NCI-H1105 (cell line): Measurements from ENCODE around the gene RALGAPB.

Experiments used
- DNase-seq: peaks from one replicate; lab custom pipeline; 2025; lab: John Stamatoyannopoulos, UW

RALGAPB gene

DNA sequence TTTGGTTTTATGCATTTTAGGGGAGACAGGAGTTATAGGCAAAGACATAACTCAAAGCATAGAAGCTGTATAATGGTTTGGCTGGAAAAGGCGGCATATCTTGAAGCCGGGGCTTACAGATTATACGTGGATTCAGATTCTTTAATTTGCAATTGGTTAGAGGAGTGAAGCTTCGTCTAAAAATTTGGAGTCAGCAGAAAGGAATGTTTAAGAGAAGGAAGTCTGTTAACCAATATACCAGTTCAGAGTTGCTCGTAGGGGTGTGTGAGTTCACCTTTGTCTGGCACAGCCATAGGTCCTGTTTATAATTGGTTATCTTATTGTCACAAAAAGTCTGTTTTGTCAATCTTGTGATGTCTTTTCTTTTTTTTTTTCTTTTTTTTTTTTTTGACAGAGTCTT, 137.9 kb downstream of the RALGAPB start:
- no peak for DNase-seq

DNA sequence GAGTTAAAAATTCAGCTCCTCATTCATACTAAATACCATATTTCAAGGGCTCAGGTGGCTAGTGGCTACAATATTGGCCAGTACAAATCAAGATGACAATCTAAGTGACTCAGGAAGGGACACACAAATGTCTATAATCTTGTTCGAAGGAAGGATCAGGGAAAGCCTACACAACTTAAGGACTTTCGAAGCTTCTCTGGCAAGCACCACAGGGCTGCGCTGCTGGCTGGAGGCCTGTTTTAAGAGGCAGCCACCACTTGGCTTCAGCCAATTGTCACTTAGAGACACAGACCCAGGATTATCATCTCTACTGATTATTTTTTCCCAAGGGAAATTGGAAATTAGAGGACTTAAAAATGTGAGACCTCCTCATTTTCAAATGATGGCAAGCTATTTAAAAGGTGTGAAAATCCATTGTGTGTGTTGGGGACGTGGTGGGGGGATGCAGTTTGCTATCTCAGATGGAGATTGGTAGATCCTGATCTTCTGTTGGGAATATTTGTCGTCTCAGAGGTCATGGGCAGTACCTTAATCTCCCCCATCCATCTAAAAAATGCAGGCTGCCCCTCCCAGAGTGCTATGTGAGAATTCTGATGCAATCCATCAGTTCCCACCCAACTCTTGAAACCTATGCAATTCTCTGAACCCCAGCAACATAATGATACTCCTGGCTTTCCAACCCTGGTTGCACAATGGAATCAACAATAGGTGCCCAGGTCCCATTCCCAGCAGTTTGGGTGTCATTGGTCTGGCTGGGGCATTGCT, 140.3 kb downstream of the RALGAPB start:
- DNase-seq: no peak

DNA sequence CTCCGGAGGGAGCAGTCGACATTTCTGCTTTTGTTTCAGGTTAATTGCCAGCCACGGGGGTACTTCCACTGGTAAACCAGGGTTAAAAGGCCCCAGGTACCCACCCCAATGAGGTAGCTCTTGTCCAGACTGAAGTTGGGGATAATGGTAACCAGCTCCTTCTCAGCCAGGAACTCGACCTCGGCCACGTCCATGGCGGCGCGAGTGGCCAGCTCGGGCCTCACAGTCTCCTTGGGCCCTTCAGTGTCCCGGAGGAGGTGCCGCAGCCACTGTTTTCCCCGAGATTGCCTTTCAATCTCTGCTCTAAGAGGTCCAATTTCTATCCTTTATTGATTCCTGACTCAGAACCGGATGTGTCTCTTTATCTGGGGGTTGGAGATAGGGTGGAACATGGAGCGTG, 142.6 kb downstream of the RALGAPB start:
- no peak for DNase-seq

DNA sequence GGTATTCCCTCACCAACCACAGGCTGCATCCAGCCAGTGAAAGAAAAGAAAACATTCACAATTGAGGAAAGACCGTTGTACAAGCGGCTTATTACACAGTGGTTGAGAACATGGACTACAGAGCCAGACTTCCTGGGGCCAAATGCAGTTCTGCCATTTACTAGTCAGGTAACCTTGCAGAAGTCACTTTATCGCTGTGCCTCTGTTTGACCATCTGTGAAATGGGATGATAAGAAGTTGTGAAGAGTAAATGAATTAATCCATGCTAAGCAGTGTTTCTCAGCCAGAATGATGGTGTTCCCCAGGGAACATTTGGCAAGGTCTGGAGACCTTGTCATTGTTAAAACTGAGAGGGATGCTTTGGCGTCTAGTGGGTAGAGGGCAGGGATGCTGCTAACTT, 143.8 kb downstream of the RALGAPB start:
- DNase-seq: no peak

DNA sequence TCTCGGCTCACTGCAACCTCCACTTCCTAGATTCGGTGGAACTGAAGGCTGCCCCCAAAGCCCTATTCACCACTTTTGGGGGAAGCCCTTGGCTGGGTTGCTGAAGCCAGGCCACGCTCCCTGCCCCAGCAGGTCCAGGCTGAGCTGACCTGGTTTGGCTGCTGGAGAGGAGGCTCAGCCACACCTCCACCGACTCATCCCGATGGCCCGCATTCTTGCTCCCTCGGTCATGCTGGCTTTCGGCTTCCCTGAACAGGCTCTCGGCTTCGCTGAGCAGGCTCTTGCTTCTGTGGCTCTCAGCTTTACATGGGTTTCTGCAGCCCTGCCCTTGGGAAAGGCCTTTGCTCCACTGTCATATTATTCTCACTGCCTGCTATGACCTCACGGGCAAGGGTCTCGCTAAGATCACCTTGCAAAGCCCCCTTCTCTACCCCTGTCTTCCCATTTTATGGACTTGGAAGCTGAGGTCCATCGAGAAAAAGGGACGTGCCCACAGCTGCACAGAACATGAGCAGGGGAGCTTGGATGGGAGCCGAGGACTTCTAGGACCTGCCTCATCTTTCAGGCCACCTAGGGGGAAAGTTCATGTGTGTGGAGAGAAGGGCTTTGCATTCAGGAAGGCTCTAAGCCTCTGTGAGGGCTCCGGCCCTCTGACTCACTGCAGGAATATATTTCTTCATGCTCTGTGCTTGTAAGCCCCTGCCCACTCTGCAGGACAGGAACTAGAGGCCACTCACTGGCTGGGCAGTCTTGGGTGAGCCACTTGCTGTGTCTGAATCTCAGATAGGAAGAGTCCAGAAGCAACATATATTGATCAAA, 144.6 kb downstream of the RALGAPB start:
- no peak for DNase-seq

DNA sequence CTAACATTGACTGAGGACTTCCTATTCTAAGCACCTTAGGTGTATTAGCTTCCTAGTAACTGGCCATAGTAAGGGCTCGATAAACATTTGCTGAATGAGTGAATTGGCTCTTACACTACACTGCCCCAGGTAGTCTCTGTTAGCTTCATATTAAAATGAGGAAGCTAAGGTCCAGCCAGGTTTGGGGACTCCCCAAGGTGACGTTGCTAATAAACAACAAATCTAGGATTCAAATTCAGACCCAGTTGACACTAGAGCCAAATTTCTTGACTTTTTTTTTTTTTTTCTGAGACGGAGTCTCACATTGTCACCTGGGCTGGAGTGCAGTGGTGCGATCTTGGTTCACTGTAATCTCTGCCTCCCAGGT, 145.2 kb downstream of the RALGAPB start:
- DNase-seq: no peak

DNA sequence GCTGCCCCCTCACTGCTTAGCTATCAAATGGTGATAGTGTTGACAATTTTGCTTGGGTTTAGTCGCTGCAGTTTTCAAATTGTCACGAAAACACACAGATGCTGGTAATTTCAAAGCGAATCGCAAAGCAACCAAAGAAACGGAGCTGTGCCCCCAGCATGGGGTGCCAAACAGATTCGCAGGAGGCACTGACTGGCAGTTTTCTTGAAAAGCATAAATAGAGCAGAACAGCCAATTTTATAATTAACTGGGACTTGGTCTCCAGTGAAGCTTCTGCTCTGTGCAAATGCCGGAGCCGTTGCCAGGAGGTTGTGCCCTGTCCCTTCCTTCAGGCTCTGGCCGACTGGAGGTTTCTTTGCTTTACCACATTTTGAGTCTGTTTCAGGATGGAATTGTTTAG, 147.8 kb downstream of the RALGAPB start:
- DNase-seq: no peak

DNA sequence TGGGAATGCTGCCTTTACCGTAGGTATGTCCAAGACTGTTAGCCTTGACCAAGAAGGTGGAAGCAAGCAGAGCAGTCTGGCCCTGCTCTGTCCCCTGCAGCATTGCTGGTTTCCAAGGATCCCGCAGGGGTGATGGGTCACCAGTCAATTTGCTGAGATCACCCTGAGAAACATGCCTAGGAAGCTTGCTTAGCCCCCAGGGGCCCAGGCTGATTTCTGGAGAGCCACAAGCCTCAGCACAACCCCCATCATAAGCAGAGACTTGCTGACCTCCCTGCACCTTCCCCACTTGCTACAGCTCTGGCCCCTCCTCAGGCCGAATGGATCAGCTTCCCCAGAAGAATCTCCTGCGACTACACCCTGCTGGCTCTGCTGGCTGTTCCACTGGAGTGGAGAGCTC, 150.4 kb downstream of the RALGAPB start:
- DNase-seq: no peak

DNA sequence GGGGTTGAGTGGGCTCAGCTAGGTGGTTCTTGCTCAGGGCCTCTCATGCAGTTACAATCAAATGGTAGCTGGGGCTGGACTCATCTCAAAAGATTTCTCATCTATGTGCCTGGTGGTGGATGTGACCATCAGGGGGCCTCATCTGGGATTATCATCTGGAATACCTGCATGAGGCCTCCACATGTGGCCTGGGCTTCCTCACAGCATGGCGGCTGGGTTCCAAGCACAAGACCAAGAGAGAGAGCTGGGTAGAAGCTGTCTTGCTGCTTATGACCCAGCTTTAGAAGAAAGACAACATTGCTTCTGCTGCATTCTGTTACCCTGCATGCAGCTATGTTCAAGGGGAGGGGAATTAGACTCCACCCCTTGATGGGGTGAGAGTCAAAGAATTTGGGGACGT, 151.4 kb downstream of the RALGAPB start:
- DNase-seq: no peak

DNA sequence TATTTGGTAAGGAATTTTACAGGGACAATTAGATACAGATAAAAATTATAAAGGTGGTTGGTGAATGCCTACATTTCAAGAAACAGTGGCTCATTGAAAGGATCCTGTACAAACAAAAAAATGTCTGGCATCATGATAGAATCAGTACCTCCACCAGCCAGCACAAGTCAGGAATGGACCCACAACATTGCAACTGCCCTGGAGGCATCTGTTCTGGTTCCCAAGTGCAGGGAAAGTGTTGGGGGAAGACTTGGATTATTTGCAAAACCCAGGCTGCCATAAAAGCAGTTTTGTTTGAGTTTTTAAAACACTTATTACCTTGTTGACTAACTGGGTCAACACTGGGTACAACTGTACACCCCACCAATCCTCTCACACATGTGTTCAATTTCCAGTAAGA, 153.3 kb downstream of the RALGAPB start:
- DNase-seq: no peak

DNA sequence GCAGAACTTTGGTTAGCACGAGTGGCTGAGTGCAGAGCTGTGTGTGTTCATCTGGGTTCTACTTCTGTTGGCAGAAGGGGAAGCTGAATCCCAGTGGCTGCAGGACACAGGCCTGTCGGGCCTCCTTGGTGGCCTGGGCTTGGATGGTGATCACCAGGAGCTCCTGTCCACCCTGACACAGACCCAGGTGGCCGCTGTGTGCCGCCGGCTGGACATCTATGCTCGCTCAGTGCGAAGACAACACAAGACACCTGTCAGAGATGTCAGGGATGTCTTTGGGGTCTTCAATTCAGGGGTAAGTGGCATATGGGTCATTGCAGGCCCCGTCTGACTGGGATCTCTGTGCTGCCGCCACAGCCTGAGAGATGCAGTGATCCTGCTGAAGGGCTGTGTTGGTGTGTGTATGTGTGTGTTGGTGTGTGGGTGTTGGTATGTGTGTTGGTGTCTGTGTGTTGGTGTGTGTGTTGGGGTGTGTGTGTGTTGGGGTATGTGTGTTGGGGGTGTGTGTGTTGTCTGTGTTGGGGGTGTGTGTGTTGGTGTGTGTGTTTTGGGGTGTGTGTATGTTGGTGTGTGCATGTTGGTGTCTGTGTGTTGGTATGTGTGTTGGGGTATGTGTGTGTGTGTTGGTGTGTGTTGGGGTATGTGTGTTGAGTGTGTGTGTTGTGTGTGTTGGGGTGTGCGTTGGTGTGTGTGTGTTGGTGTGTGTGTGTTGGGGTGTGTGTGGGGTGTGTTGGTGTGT, 154.4 kb downstream of the RALGAPB start:
- DNase-seq: no peak
